GM19239 (cell line): ENCODE results near the gene OR2AT4.
A peak's percentile ranks its signal among the peaks of the same experiment; 100 is the strongest.
"Not testable (repeated sequence)": the region's sequence is repeated elsewhere in the genome, so short reads cannot be mapped to it uniquely, and the experiment has no call there.

Source experiments
- DNase-seq: peaks from one replicate; pipeline ENCODE4 v3.0.0; 2011; ENCODE audit warnings: low spot score; ENCODE audit not compliant: insufficient read length
- FAIRE-seq: peaks from 2 replicates; lab custom pipeline; 2011; peaks lifted over from hg19 to GRCh38; lab: Jason Lieb, UNC

The OR2AT4 gene

DNA sequence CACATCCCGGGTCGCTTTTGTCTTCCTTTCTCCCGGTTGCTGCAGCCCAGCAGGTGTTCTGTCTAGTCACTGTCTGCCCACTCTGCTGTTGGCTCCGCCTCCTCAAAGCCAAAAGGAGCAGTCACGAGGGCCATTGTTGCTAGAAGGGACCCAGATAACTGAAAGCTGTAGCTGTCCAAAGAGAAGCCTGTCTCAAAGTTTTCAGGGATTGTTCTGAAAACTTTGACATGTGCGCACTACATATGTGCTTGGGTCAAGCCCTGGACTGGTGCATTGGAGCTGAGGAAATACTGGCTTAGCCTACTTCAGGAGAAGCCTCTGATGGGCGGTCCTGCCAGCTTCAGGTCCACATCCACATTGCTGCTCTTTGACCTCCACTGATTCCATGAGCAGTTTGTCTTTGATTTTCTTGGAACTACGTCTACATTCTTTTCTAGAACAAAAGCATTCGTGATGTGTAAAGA lies 8.8 kb upstream of the OR2AT4 start:
- DNase-seq (no peak), FAIRE-seq (no peak)

DNA sequence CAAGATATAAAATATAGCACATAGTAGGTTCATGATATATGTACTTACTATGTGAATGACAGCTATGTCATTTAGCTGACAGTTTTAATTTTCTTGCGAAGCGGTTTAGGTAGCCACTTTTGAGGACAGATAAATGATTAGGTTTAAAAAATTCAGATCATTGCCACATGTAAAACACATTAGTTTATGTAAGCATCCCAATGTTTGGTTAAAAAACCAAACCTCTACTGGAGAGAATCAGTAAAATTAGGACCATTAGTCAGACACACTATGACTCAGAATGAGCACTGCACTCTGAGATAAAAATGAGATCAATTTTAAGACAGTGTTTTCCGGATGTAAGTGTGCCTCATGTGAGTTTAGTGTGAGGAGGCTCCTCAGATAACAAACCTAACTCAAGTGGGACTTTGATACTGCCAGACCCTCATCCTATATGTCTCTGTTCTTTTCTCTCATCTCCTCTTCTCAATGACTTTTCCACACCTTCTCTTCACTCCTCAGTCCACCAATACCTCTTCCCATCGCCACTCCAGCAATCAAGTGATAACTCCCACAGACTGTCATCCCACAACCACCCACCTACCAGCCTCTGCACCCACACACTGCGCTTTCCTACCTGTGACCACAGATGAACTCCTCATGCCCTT lies 6.8 kb upstream of the OR2AT4 start:
- FAIRE-seq: peak; percentile 72
- DNase-seq: no peak

DNA sequence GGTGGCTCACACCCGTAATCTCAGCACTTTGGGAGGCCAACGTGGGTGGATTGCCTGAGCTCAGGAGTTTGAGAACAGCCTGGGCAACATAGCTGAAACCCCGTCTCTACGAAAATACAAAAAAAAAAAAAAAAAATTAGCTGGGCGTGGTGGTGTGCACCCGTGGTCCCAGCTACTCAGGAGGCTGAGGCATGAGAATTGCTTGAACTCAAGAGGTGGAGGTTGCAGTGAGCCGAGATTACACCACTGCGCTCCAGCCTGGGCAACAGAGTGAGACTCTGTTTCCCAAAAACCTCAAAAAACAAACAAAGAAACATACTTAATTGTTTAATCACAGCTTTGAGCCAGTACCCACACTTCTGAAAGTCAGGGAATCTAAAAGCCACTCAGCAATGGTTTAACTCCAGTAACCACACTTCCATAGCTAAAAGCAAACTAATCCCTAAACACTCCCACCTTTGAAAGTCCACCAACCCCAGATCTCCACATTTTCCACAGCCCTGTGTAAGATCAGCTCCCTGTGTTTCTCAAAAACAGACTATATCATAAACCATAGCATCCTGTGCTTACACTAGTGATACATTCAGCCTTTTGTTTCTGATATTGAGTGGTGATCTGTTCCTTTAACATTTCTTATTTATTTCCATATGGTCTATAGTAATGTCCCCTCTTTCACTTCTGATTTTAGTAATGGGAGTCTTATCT lies 4.9 kb upstream of the OR2AT4 start:
- DNase-seq: no peak
- FAIRE-seq: peak; percentile 28

DNA sequence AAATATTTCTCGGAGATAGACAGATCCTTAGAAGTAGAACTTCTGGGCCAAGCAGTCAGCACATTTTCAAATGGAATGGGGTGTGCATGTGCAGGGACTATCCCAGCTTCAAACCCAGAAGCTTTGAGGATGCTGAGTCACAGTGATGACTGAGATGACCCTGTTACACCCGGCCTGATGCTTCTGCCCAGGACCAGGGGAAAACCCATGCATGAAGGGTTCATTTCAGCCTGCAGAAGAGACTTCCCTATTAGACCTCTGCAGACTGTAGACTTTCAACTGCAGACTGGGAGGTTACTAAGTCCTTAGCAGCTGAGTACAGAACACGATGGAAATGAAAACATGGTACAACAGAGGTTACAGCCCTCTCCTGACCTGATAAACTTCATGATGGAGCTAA lies 3.6 kb upstream of the OR2AT4 start:
- DNase-seq: peak; percentile 31

DNA sequence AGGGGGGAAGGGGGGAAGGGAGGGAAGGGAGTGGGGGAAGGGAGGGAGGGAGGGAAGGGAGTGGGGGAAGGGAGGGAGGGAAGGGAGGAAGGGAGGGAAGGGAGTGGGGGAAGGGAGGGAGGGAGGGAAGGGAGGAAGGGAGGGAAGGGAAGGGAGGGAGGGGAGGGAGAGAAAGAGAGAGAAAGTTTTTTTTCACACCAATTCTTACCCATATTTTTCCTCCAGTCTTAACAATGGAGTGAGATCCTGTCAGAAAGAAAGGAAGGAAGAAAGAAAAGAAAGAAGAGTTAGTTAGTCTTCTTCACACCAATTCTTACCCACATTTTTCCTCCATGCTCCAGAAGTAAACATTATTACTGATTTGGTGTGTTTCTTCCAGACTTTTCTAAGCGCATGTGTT lies 3.0 kb upstream of the OR2AT4 start:
- DNase-seq: no peak
- no peak for FAIRE-seq

More for the DNA sequence above, 3.6 kb upstream of the OR2AT4 start:
- FAIRE-seq: peak; percentile 92

DNA sequence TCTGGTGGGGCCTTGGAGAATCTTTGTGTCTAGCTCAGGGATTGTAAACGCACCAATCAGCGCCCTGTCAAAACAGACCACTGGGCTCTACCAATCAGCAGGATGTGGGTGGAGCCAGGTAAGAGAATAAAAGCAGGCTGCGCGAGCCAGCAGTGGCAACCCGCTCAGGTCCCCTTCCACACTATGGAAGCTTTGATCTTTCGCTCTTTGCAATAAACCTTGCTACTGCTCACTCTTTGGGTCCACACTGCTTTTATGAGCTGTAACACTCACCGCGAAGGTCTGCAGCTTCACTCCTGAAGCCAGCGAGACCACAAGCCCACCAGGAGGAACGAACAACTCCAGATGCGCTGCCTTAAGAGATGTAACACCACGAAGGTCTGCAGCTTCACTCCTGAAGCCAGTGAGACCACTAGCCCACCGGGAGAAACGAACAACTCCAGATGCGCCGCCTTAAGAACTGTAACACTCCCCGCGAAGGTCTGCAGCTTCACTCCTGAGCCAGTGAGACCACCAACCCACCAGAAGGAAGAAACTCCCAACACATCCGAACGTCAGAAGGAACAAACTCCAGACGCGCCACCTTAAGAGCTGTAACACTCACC lies 2.3 kb upstream of the OR2AT4 start:
- not testable (repeated sequence) for FAIRE-seq, DNase-seq

DNA sequence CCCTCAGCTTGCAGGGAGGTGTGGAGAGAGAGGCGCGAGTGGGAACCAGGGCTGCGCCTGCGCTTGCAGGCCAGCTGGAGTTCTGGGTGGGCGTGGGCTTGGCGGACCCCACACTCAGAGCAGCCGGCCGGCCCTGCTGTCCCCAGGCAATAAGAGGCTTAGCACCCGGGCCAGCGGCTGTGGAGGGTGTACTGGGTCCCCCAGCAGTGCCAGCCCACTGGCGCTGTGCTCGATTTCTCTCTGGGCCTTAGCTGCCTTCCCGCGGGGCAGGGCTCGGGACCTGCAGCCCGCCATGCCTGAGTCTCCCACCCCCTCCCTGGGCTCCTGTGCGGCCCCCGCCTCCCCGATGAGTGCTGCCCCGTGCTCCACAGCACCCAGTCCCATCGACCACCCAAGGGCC lies 1.5 kb upstream of the OR2AT4 start:
- not testable (repeated sequence) for DNase-seq, FAIRE-seq

DNA sequence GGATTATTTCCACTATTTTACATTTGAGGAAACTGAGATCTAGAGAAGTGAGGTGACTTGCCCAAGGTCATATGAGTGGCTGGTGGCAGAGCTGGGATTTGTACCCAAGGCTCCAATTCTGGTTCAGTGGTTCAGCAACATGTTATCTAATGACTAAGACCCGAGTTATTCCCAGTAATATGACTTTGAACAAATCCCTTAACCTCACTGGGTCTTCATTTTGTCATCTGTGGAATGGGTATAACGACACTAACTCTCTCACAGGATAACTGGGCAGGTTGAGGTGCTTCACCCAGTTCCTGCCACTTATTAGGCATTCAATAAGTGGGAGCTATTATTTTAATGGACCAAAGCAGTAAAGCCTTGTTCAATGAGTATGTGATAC lies 489 bp upstream of the OR2AT4 start:
- no peak for DNase-seq
- FAIRE-seq: no peak

DNA sequence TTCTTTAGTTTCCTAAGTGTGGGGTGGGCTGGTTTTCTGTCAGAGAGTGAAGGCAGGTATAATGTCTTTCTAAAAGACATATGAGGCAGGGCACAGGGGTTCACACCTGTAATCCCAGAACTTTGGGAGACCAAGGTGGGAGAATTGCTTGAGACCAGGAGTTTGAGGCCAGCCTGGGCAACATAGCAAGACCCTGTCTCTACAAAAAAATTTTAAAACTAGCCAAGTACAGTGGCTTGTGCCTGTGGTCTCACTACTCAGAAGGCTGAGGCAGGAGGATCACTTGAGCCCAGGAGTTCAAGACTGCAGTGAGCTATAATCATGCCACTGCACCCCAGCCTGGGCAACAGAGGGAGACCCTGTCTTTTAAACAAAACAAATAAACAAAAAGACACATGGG lies 2.3 kb downstream of the OR2AT4 start:
- not testable (repeated sequence) for DNase-seq, FAIRE-seq

DNA sequence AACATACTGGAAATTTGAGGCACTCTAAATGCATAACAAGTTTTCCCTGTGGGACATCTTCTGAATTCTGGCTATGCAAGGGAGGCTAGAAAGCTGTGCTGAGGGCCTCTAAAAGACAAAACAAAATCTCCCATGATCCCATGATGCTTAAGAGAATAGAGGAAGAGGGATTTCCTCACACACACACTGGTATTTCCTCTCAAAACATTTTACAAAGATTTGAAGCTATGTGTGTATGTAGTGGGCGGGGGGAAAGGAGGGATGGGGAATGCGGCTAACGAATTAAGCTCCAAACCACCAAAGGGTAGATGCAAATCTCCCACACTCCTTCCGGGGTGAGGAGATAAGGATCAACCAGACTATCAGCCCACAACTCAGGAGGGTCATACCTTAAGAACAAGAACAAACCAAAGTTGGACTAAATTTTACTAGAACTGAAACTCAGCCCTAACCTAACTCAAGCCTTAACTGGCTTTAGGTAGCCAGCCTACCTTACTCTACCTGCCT lies 6.0 kb downstream of the OR2AT4 start:
- DNase-seq (no peak), FAIRE-seq (no peak)

DNA sequence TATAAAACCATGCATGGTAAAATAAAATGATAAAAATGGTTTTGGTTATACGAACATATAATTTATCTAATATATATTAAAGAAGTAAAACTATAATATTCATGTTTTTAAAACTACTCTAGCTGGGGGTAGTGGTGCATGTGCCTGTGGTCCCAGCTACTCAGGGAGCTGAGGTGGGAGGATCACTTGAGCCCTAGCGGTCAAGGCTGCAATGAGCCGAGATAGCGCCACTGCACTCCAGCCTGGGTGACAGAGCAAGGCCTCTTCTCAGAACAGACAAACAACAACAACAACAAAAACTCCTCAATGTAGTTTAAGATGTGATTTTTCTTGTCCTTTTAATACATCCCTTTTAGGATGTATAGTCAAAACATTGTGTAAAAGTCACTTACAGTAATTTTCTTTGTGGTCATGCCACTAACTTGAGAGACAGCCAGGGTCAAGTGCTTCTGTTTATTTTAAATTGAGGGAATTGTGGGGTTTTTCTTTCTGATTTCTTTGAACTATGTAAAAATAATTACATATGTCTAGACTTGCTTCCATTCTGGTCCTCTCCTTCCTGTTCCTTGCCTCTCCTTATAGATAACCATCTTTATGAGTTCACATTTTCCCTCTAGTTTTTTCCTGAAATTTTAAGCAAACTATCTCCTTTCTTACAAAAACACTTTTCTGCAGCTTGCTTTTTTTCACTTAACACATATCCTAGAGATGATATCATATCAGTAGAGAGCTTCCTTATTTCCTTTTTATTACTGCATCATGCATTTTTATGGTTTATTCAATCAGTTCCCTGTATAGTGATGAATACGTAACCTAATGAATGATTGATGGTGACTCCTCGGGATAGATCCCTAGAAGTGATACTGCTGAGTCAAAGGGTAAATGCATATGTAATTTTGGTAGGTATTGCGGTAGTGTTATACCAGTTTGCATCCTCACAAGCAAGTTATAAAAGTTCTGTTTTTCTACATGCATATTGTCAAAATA lies 9.1 kb downstream of the OR2AT4 start:
- DNase-seq (no peak), FAIRE-seq (no peak)

DNA sequence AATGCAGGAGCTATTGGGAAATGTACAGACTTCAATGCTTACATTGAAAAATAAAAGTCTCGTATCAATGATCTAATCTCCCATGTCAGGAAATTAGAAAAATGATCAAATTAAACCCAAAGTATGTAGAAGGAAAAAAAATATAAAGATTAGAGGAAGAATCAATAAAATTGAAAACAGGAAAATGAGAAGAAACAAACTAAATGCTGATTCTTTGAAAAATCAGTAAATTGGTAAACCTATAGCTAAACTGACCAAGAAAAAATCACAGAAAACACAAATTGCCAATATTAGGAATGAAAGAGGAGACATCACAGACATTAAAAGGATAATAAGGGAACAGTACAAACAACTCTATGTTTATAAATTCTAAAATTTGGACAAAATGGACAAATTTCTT lies 11.8 kb downstream of the OR2AT4 start:
- FAIRE-seq (no peak), DNase-seq (no peak)

DNA sequence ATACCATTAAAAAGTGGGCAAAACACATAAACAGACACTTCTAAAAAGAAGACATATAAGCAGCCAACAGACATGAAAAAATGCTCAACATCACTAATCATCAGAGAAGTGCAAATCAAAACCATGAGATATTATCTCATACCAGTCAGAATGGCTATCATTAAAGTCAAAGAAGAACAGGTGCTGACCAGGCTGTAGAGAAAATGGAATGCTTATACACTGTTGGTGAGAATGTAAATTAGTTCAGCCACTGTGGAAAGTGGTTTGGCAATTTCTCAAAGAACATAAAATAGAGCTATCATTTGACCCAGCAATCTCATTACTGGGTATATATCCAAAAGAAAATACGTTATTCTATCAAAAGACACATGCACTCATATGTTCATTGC lies 13.5 kb downstream of the OR2AT4 start:
- DNase-seq (no peak), FAIRE-seq (no peak)

DNA sequence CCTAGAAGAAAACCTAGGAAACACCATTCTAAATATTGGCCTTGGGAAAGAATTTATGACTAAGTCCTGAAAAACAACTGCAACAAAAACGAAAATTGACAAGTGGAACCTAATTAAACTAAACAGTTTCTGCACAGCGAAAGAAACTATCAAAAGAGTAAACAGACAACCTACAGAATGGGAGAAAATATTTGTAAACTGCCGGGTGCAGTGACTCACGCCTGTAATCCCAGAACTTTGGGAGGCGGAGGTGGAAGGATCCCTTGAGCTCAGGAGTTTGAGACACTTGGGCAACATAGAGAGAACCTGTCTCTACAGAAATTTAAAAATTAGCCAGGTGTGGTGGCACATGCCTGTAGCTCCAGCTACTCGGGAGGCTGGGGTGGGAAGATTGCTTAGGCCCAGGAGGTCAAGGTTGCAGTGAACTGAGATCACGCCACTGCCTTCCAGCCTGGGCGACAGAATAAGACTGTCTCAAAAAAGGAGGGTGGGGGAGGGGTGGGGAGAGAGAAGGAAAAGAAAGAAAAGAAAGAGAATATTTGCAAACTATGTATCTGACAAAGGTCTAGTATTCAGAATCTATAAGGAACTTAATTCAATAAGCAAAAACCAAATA lies 14.0 kb downstream of the OR2AT4 start:
- peak; percentile 60 for FAIRE-seq
- DNase-seq: no peak

DNA sequence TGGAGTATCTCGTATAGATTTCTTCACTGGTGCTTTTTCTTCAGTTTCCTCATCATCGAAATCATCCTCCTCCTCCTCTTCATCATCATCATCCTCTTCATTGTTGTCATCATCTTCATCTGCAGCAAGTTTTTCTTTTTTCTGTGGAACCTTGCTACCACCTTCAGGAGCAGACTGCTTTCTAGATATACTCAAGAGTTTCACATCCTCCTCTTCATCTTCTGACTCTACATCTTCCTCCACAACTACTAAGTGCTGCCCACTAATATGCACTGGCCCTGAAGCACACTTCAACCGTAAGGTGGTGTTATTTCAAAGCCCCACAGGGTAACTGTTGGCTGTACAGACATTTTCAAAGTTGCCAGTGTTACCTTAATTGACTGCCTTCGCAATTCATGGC lies 17.1 kb downstream of the OR2AT4 start:
- no peak for DNase-seq
- peak; percentile 63 for FAIRE-seq

DNA sequence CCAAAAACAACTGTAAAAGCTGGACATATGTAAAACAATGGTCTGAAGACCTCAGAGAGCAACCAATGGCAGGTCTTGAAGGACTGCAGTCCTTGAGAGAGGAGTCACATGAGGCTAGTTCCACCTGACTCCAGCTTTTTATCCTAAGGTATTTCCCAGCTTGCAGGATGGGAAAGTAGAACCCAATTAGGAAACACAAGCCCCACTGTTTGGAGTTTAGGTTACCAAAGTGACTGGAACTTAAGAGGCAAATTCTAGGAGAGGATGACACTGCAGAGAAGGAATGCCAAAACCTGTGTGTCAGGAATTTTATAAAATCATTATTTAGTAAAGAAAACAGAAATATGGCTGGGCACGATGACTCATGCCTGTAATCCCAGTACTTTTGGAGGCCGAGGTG lies 18.4 kb downstream of the OR2AT4 start:
- FAIRE-seq (no peak), DNase-seq (no peak)

DNA sequence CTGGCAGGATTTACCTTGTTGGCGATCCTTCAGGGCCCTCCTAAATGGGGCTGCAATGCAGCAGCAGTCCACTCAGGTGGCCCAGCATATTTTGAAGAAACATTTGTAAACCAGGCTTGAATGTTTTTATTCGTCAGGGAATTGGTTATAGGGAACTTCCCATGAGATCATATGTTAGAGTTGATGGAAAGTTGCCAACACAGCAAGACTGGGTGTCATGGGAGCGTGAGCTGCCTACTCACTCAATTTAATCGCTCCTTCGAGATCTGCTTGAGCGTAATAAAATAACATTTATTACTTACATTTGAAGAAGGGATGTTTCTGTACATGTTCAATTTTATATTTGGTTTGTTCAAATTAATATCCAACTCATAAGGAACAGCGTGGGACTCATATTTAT lies 19.4 kb downstream of the OR2AT4 start:
- no peak for DNase-seq
- no peak for FAIRE-seq

DNA sequence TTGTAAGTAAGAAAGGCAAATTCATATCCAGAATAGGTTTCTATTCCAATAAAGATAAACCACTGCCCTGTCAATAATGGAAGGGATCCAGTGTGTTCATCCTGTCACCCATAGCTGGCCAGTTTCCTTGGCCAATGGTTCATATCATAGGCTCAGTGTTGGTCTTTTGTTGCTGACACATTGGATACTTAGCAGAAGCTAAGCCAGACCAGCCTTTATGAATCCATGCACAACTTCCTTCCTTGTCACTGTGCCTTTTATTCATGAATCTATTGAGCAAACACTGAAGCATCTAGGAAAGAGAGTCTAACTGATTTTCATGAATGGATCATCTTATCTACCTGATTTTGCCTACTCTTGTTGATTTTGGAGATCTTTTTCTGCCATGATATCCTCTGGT lies 20.0 kb downstream of the OR2AT4 start:
- DNase-seq (no peak), FAIRE-seq (no peak)

DNA sequence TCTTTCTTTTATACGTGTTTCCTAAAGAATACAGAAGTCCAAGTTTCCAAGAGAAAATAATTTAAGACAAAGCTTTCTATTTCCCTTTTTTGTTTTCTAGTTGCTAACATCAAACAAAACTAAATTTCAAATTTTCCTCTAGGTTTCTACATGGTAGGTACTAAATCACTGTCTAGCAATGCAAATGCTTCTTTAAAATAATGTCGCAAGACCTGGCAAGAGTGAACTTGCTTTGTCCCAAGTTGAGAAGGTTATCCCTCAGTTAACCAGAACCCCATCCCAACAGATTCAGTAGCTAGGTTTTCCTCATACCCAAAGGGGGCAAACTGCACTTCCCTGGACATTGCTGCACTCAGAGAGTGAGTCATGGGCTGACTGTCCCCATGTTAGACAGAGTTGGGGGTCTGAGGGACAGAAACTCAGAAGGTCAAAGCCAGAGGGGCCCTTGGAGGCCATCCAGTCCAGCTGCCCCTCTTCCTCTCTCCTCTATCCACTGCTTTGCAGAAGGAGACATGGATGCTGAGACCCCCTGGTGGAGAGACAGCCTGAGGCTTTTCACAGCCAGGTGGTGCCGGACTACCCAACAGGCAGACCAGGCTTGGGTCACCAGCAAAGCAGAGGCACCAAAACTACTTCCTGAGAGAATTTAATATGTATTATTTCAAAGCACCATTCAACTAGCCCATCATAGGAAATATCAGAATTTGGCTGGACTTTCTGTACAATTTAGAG lies 23.1 kb downstream of the OR2AT4 start:
- FAIRE-seq (no peak), DNase-seq (no peak)
